ENCODE data around the gene ZNRF2. TPM values are rescaled to one million over a fixed set of nuclear protein-coding genes. Genes with fewer than 3 reads are reported as not detected.
"Not testable (repeated sequence)": the region's sequence is repeated elsewhere in the genome, so short reads cannot be mapped to it uniquely, and the experiment has no call there.

The ZNRF2 gene
- total RNA-seq, 1 donor from 2014 or later, result 31.7 TPM

- no peak for DNase-seq (ENCODE audit: low spot score in 2 of 2)
- intact Hi-C loops (cut with DNase I), result no loop called here
- no peaks in the 10 kb centered on the region for H3K27me3 ChIP-seq
- no peak overlapping the region for H3K27ac ChIP-seq
- peaks cover 0 to 5% of the 10 kb centered on the region in 2 donors for H3K4me1 ChIP-seq
- TF ChIP-seq CTCF (IDR thresholded peaks at IDR 0.05), result no peak
- H3K4me3 ChIP-seq, result no peak overlapping the region
- no peaks in the 10 kb centered on the region for H3K36me3 ChIP-seq
- H3K9me3 ChIP-seq, result peaks cover 0 to 6% of the 10 kb centered on the region in 2 donors
Observed at GRCh38 chr7:30379131-30379530, 94.7 kb downstream of the ZNRF2 start.

DNA sequence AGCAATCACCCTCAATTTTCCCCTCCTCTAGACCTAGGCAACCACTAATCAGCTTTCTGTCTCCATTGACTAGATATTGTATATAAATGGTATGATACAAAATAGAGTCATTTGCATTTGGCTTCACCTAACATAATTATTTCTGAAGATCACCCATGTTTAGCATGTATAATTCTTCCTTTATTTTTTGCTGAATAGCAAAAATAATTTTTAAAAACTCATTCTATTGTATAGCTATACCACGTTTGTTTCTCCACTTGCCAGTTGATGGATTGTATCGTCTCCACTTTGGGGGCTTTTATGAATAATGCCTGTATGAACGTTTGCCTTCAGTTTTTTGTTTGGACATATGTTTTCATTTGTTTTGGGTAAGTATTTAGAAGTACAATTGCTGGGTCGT is 95.3 kb downstream of the ZNRF2 start:
- intact Hi-C loops (cut with DNase I), result no loop called here
- Histone ChIP-seq H3K4me3 (no peak overlapping the region), H3K9me3 (peaks cover 0 to 6% of the 10 kb centered on the region in 2 donors), H3K36me3 (no peaks in the 10 kb centered on the region), H3K27me3 (no peaks in the 10 kb centered on the region), H3K4me1 (peaks cover 0 to 5% of the 10 kb centered on the region in 2 donors), H3K27ac (no peak overlapping the region)
- DNase-seq (ENCODE audit: low spot score in 2 of 2), result no peak
- no peak for TF ChIP-seq CTCF (IDR thresholded peaks at IDR 0.05)

DNA sequence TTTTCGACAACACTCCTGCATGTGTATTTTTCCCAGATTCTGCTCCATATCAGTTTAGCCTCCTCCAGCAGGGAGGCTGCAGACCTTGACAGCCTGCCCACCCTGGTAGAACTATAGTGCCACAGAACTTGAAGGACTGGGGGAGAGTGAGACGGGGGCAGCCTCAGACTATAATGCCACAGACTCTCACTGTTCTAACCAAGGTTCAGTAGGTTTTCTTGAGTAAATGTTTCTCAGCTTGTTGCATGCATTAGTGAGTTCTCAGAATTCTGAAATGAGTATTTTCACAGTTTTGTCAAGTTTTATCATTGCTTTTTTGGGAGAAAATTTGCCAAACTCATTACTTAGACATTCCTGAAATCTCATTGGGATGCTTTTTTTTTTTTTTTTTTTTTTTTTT is 95.9 kb downstream of the ZNRF2 start:
- no peaks in the 10 kb centered on the region for H3K27me3 ChIP-seq
- H3K36me3 ChIP-seq, result no peaks in the 10 kb centered on the region
- TF ChIP-seq CTCF (IDR thresholded peaks at IDR 0.05), result no peak
- H3K27ac ChIP-seq, result no peak overlapping the region
- no peak for DNase-seq (ENCODE audit: low spot score in 2 of 2)
- peaks cover 0 to 6% of the 10 kb centered on the region in 2 donors for H3K9me3 ChIP-seq
- intact Hi-C loops (cut with DNase I), result no loop called here
- H3K4me1 ChIP-seq, result peaks cover 0 to 5% of the 10 kb centered on the region in 2 donors
- H3K4me3 ChIP-seq, result no peak overlapping the region

DNA sequence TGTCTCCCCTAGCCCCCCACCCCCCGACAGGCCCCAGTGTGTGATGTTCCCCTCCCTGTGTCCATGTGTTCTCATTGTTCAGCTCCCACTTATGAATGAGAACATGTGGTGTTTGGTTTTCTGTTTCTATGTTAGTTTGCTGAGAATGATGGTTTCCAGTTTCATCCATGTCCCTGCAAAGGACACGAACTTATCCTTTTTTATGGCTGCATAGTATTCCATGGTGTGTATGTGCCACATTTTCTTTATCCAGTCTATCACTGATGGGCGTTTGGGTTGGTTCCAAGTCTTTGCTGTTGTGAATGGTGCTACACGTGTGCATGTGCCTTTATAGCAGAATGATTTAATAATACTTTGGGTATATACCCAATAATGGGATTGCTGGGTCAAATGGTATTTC is 96.4 kb downstream of the ZNRF2 start:
- H3K4me3 ChIP-seq; H3K9me3 ChIP-seq; H3K4me1 ChIP-seq; H3K27me3 ChIP-seq; H3K36me3 ChIP-seq; DNase-seq (ENCODE audit: low spot score in 2 of 2); H3K27ac ChIP-seq; intact Hi-C loops (cut with DNase I): not testable (repeated sequence)

GRCh38 chr7:30382607-30383006 is 98.2 kb downstream of the ZNRF2 start:
- H3K27ac ChIP-seq, result no peak overlapping the region
- no peaks in the 10 kb centered on the region for H3K36me3 ChIP-seq
- intact Hi-C loops (cut with DNase I), result no loop called here
- no peak for DNase-seq (ENCODE audit: low spot score in 2 of 2)
- no peaks in the 10 kb centered on the region for H3K27me3 ChIP-seq
- H3K4me1 ChIP-seq, result peaks cover 0 to 5% of the 10 kb centered on the region in 2 donors
- H3K4me3 ChIP-seq, result no peak overlapping the region
- peaks cover 0 to 6% of the 10 kb centered on the region in 2 donors for H3K9me3 ChIP-seq
- no peak for TF ChIP-seq CTCF (IDR thresholded peaks at IDR 0.05)

GRCh38 chr7:30389791-30390190 is 105.4 kb downstream of the ZNRF2 start:
- intact Hi-C loops (cut with DNase I), result no loop called here
- H3K4me1 ChIP-seq, result no peaks in the 10 kb centered on the region
- no peaks in the 10 kb centered on the region for H3K9me3 ChIP-seq
- peaks cover 0 to 8% of the 10 kb centered on the region in 2 donors for H3K36me3 ChIP-seq
- no peak for DNase-seq (ENCODE audit: low spot score in 2 of 2)
- no peak for TF ChIP-seq CTCF (IDR thresholded peaks at IDR 0.05)
- H3K4me3 ChIP-seq, result no peak overlapping the region
- H3K27ac ChIP-seq, result no peak overlapping the region
- no peaks in the 10 kb centered on the region for H3K27me3 ChIP-seq
